GM10266 (cell line): ENCODE results near the gene LCNL1.

Source experiments
- DNase-seq: peaks from one replicate; pipeline ENCODE4 v3.0.0; 2012; ENCODE audit errors: extremely low spot score
- TF ChIP-seq, protein P1 (sequence below): IDR thresholded peaks from 2 replicates; pipeline ENCODE4 v1.5.1; 2012; ENCODE audit warnings: mild to moderate bottlenecking, low read depth; ENCODE audit not compliant: control insufficient read depth, insufficient read depth; ENCODE audit errors: missing control alignments

LCNL1 gene

DNA sequence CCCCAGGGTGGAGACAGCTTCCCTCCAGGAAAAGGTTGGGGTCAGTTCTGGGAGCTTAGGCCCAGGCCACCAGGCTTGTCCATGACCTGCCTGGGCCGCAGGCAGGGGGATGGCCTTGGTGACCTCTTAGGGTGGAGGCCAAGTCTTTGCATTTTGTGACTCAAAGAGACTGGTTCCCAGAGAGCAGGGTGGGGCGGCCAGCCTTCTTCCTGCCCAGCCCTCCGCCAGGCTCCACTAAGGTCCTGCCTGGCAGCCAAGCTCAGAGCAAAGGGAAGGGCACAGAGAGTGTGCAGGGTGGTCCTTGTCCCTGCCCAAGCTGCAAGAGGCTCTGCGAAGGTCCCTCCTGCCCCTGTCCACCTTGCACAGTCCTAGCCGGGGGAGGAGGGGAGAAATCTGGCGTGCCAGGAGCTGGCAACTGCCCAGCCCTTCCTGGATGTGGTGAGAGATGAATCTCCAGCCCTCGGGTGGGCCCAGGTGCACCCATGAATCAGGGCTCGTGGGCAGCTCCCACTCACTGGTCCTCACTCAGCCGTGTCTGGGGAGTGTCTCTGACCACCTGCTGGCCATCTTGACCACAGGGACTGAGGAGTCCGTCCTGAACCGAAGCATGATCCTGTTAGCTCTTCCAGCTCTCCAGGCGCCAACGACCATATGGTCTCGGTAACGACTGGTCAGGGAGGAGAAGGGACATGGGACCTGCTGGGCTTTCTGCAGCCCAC is 7.8 kb upstream of the LCNL1 start:
- no peak for DNase-seq

DNA sequence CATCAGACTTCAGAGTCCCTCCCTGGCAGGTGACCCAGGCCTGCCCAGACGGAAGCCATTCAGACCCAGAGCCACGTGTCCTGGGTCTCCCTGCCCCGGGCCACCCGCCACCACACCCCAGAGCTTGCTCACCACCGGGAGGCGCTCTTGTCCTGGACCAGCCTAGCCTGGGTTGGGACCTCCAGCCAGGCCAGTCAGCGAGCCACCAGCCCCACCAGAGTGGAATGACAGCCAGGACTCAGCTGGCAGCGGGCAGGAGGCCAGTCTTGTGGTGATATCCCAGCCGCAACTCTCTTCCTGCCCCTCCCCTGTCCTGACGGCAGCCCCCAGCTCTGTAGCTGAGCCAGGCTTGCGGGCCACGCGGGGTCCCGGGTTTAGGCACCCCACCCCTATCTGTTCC is 7.1 kb upstream of the LCNL1 start:
- TF ChIP-seq, protein P1, sequence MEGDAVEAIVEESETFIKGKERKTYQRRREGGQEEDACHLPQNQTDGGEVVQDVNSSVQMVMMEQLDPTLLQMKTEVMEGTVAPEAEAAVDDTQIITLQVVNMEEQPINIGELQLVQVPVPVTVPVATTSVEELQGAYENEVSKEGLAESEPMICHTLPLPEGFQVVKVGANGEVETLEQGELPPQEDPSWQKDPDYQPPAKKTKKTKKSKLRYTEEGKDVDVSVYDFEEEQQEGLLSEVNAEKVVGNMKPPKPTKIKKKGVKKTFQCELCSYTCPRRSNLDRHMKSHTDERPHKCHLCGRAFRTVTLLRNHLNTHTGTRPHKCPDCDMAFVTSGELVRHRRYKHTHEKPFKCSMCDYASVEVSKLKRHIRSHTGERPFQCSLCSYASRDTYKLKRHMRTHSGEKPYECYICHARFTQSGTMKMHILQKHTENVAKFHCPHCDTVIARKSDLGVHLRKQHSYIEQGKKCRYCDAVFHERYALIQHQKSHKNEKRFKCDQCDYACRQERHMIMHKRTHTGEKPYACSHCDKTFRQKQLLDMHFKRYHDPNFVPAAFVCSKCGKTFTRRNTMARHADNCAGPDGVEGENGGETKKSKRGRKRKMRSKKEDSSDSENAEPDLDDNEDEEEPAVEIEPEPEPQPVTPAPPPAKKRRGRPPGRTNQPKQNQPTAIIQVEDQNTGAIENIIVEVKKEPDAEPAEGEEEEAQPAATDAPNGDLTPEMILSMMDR, result peak; percentile 37
- DNase-seq, result peak; percentile 71

More for the DNA sequence above, 7.8 kb upstream of the LCNL1 start:
- TF ChIP-seq, protein P1, result no peak

DNA sequence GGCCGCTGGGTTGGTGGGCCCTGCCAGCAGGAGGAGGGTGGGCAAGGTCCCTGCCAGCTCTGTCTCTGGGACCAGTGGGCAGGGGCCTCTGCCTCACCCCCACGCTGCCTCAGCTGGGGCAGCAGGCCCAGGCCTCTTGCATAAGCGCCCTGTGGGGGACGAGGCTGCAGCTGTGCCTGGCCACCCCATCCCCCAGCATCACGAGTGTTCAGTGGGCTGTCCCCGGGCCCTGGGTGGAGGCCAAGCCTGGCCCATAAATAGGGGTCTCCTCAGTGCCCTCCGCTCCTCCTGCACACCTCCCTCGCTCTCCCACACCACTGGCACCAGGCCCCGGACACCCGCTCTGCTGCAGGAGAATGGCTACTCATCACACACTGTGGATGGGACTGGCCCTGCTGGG is 5.6 kb upstream of the LCNL1 start, which contains the start of gene PTGDS:
Gene PTGDS (plus strand): TSS at position 282 of the 400 bp plus-strand sequence. CDS start 75 bp downstream, at position 357.
- TF ChIP-seq, protein P1, result no peak

DNA sequence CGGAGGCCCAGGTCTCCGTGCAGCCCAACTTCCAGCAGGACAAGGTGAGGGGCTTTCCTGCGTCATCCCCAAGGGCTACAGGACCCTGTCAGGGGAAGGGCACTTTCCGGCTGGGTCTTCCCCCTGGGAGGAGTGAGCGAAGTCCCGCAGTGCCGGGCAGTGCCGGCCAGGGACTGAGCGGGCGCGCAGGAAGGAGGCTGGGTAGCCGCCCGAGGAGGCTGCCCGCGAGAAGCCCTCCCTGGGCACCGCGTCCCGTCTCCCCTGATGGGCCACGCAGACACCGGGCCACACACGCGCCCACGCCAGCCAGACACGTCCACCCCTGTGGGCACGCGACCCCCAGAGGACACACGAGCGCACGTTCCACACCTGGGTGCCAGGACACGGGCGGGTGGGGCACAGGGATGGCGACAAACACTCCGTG is 5.1 kb upstream of the LCNL1 start:
- DNase-seq, result no peak
- TF ChIP-seq, protein P1, result no peak

More for the DNA sequence above, 5.6 kb upstream of the LCNL1 start, which contains the start of gene PTGDS:
- DNase-seq, result no peak

DNA sequence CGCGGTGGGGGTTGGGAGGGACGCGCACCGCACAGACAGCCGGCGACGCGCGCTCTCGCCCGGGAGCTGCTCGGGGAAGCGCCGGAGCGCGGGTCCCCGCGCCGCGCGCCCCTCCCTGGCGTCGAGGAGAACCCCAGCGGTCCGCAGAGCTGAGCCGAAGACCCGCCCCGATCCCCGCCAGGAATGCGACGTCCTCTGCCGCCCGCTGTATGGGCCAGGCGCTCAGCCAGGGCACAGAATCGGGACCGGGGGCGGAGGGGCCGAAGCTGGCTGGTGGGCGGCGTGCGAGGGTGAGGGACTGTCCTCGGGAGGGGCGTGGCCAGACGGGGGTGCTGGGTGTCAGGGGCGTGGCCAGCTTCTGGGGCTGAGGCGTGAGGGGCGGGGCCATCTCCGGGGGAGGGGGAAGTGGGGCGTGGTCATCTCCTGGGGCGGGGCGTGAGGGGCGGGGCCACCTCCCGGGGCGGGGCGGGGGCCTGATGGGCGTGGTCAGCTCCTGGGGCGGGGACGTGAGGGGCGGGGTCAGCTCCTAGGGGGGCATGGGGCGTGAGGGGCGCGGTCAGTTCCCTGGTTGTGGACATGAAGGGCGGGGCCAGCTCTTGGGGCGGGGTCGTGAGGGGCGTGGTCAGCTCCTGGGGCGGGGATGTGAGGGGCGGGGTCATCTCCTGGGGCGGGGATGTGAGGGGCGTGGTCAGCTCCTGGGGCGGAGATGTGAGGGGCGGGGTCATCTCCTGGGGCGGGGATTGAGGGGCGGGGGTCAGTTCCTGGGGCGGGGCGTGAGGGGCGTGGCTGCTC is 4.5 kb upstream of the LCNL1 start:
- peak; percentile 92 for DNase-seq
- TF ChIP-seq, protein P1, result no peak

DNA sequence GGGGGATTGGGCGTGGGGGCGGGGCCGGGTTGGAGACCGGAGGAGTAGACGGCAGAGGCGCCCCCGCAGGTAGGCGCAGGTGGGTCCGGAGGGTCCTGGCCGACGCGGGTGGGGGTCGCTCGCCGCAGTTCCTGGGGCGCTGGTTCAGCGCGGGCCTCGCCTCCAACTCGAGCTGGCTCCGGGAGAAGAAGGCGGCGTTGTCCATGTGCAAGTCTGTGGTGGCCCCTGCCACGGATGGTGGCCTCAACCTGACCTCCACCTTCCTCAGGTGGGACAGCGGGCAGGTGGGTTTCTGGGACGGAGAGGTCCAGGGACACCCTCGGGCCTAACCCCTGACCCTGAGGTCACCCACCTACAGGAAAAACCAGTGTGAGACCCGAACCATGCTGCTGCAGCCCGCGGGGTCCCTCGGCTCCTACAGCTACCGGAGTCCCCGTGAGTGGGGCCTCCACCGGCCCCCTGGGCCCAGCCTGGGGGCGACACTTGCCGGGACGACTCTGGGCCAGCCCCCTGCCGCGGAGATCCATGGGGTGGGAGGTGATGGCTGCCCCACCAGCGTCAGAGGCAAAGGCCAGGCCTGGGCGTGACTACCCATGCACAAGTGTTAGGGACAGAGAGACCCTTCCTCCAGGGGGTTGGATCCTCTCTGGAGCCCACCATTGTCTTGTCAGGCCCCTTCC is 3.8 kb upstream of the LCNL1 start:
- TF ChIP-seq, protein P1, result no peak
- no peak for DNase-seq
